HG03280 (cell line): ENCODE data around the gene KRTAP15-1.

Source experiments
- ATAC-seq: cut with Tn5 transposase; IDR thresholded peaks from one replicate; pipeline ENCODE4 v1.9.1; 2021; ENCODE audit warnings: mild to moderate bottlenecking, moderate library complexity; ENCODE audit not compliant: unreplicated experiment

The KRTAP15-1 gene, protein sequence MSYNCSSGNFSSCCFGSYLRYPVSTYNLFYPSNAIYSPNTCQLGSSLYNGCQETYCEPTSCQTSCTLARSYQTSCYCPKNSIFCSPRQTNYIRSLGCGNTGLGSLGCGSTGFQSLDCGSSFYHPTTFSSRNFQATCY

GRCh38 chr21:30439975-30440374 lies at the start of gene KRTAP15-1:
Gene KRTAP15-1 (plus strand): TSS chr21:30440275. CDS start chr21:30440328, 53 bp downstream.
- ATAC-seq, result no peak

GRCh38 chr21:30391492-30392025 lies 48.5 kb upstream of the KRTAP15-1 start:
- no peak for ATAC-seq

- ATAC-seq, result no peak
These were observed 44.3 kb upstream of the KRTAP15-1 start, which contains the start of gene KRTAP13-1 for GRCh38 chr21:30395731-30396130. Gene KRTAP13-1 (plus strand): TSS chr21:30396031. CDS start chr21:30396087, 56 bp downstream.

GRCh38 chr21:30408782-30409494 lies 31.1 kb upstream of the KRTAP15-1 start:
- no peak for ATAC-seq

DNA sequence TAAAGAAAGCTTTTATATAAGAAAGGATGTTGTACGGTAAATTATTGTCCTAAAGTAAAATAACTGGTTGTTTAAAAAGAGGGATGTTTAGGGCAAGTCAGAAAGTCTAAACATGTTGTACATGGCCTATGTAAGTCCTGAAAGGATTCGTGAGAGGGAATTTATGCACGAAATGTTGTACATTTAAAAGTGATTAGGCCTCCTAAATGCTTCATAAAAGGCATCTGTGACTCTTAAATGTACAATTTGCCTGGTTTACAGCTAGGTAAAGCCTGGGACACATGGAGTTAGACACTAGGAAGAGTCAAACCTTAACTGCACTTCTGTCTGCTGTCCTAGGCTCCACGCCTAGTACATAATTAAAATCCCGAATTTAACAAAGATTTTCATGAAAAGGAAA lies 24.1 kb upstream of the KRTAP15-1 start:
- no peak for ATAC-seq

DNA sequence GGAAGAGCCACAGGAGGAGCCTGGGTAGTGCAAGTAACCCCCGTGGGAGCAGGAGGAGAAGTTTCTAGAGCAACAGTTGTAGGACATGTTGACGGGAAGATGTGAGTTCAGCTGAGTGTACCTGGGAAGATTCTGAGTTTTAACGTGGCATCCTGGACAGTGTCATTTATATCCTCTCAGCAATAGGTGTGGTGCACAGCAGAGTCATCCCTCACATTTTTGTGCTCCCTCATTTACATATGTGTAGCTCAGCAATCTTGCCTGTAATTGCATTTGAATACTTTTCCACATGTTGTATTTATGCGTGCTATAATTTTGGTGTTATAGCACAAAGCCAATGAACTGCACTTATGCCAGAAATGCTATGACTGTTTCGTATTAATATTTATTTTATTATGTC lies 14.2 kb upstream of the KRTAP15-1 start, which contains the start of gene KRTAP13-3:
KRTAP13-3 (minus strand) TSS at position 101 of the 400 bp plus-strand sequence; CDS start at position 87, 14 bp downstream.
- no peak for ATAC-seq

- no peak for ATAC-seq
These were observed 13.3 kb upstream of the KRTAP15-1 start for GRCh38 chr21:30426731-30427130.

GRCh38 chr21:30430170-30430655 lies 9.9 kb upstream of the KRTAP15-1 start, which contains the start of gene KRTAP13-4:
Gene KRTAP13-4 (plus strand): TSS chr21:30430220. CDS start chr21:30430276, 56 bp downstream.
- ATAC-seq, result no peak

DNA sequence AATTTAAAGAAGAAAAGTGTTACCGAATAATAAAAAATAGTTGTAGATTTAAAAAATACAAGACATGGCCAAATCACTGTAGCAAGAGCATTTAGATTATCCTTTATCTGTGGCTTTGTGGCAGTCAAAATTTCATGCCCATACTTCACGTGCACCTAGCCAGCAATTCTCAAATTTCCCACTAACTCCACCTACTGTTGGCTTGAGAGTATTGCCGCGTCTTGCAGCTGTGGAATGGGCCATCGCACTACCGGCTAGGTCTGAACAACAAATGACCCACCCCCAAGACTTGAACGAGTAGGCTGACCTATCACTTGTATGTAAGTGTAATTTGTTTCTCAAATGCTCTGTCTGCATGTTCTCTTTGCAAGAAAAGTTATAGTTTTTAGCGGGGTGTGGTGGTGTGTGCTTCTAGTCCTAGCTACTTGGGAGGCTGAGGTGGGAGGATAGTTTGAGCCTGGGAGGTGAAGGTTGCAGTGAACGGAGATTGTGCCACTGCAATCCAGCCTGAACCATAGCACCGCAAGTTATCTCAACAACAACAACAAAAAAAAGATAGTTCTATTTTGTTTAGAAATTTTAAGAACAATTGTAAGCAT lies 5.9 kb upstream of the KRTAP15-1 start:
- no peak for ATAC-seq

- ATAC-seq, result no peak
These were observed 3.0 kb upstream of the KRTAP15-1 start for GRCh38 chr21:30437010-30437565.

DNA sequence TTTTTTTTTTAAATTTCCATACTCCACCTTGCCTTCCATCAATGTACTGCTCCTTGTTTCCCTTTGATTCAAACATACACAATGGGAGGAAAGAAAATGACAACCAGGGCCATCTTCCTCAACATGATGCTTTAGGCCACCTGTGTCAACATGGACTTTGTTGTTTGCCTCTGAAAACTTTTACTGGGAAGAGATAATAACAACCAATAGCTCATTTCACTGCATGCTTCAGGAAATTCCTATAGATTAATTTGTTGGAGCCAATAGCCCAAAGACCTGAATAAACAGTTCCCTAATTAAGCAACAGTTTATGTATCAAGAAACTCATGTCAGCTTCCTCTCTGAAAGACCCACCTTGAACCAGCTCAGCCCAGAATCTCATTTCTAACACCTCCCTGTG lies 3.2 kb downstream of the KRTAP15-1 start:
- no peak for ATAC-seq

- no peak for ATAC-seq
These were observed 4.1 kb downstream of the KRTAP15-1 start for GRCh38 chr21:30444204-30444603.

DNA sequence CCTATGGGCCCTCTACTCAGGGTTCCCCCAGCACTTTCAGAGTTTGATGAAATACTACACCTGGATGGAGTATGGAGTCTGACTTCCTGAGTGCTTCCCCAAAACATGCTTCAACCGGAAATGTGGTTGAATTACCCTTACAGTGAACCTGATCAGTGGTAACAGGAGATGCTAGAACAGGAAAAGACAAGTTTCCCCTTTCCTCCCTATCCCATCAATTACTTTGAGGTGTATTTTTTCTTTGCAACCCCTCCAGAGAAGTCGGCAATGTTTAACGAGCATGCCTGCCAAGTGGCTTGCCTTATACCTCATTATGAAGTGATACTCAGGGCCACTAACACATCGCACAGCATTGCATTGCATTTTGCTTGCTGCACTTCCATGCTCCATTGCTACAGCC lies 7.0 kb downstream of the KRTAP15-1 start:
- ATAC-seq, result no peak

- ATAC-seq, result no peak
These were observed 8.4 kb downstream of the KRTAP15-1 start for GRCh38 chr21:30448514-30448913.

DNA sequence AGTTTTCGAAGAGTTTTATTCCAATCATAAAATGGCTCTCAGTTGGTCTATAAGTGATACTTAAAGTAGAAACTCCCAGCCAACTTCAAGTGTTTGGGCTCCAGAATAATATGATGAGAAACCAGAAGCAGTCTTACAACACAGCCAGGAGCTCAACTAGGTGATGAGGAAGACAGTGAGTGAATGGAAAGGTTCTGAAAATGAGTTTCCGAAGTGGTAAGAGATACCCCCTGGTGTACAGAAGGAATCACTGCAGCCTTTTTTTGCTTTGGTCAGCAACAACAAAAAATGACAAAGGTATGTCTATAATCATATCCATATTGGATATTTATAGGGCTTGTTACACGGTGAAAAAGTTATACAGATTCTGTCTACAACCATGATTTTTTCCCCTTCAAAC lies 23.6 kb downstream of the KRTAP15-1 start:
- ATAC-seq, result no peak

- ATAC-seq, result no peak
These were observed 29.0 kb downstream of the KRTAP15-1 start for GRCh38 chr21:30468900-30469714.

DNA sequence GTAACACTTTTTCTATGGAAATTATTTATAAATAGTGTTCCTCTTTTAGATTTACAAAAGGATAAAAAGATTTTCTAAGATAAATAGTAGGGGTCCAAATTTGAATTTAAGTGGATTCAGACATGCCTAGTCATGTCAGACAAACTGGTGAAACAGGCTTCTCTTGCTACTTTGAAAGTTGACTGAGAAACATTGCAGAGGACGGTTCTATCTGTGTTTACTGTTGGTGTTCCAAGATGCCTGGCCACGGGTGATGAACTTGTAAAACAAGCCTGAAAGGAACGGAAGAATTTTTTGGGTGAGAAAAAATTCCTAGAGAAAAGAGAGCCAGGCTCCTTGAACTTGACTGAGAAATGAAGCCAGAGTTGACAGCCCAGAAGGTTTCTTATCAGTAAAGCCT lies 37.9 kb downstream of the KRTAP15-1 start:
- ATAC-seq, result no peak

GRCh38 chr21:30479259-30479658 lies 39.2 kb downstream of the KRTAP15-1 start:
- ATAC-seq, result no peak

GRCh38 chr21:30480145-30480544 lies 40.1 kb downstream of the KRTAP15-1 start, which contains the start of gene KRTAP19-1:
Gene KRTAP19-1 (minus strand): TSS chr21:30480367. CDS start chr21:30480317, 50 bp downstream.
- ATAC-seq, result no peak

- ATAC-seq, result no peak
These were observed 42.1 kb downstream of the KRTAP15-1 start for GRCh38 chr21:30482130-30482529.
